ENCODE data around the gene TCP11L2. TPM values are rescaled to one million over a fixed set of nuclear protein-coding genes. Genes with fewer than 3 reads are reported as not detected.

Gene TCP11L2
- total and polyA plus RNA-seq, 2 of the 8 experiments (the other 6 are each of a cell fraction or from before 2014, with no cell fraction given), result 2.1 to 7.1 TPM

DNA sequence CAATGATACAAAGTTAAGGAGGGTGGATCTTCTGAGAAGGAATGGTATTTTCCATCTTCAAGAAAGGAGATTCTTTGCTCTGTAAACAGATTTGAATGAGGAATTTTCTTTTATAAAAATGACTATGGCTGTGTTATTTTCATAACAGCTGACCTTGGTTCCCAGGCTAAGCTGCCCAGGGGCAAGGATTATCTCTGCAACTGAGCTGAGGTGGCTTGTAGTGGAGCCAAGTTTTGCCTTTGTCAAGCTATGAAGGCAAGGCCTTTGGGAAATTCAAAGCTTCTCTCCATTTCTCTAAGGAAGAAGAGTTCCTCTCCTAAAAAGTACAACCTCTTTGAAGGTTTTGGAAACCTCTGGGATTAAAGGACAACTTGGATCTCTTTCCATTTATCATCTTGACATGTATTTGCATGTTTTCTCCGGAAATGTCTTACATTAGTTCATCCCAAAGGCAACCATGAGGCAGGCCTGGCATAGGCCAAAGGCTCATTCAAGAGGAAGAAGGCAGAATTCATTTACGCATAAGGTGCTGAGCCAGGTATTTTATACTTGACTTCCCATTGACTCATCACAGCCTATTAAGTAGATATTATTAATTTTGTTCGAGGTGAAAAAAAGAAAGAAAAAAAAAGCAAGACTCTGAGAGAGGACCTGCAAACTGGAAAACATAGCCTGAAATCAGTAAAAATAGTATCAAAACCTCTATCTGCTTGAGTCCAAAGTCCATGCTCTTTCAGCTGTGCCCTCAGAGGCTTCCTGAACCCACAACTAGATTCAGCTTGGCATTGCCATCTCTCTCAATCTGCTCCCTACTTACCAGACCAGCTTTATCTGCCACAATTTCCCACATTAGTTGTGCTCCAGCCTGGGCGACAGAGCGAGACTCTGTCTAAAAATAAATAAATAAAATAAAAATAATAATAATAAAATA lies 30.7 kb upstream of the TCP11L2 start:
- no peak overlapping the region for H3K23ac ChIP-seq (ENCODE audit: insufficient read length)
- no peak overlapping the region for H3K4me3 ChIP-seq (ENCODE audit: extremely low read depth in 1 of 4, insufficient read depth in 2 of 4, low read depth in 3 of 4, low read length in 4 of 4)
- no peak overlapping the region for H3K14ac ChIP-seq (ENCODE audit: insufficient read length)
- H3K27ac ChIP-seq (ENCODE audit: low read depth, low read length), result no peak overlapping the region
- peaks cover 2% of the 10 kb centered on the region; the same call in 1 of the 2 replicates for H3K23me2 ChIP-seq (ENCODE audit: low read depth, low read length)
- 94% methylated on average over 5 of the region's 5 CpGs; no CpG with 5 or more reads in 1 of the 2 experiments for WGBS, 2 experiments (ENCODE audit: extremely low coverage in 1 of 2, insufficient coverage in 1 of 2, insufficient read length in 1 of 2, insufficient replicate concordance in 2 of 2, low coverage in 1 of 2, low lambda C conversion rate in 2 of 2, missing lambda C conversion rate in 1 of 2)
- no peak overlapping the region for H2AFZ ChIP-seq (ENCODE audit: low read length)
- no peaks in the 10 kb centered on the region for H4K20me1 ChIP-seq (replicated peaks in 1 of 2; ENCODE audit: control insufficient read depth in 1 of 2, insufficient read depth in 2 of 2, low read length in 2 of 2)
- FAIRE-seq, result no peak
- H2BK20ac ChIP-seq (ENCODE audit: low read length), result no peak overlapping the region
- H2BK12ac ChIP-seq (ENCODE audit: low read depth, low read length), result no peak overlapping the region
- ChIA-PET POLR2A (ENCODE audit: partially characterized antibody) (no interaction called here), CTCF (ENCODE audit: partially characterized antibody) (interaction anchor here (1.0 to 4.3 kb wide), 4 partner anchors 8 to 43 kb away, joined by 3 to 18 read pairs (median 4); no protein-coding TSS in a partner anchor)
- no peak overlapping the region; the same call in 1 of the 2 replicates for H3K18ac ChIP-seq (ENCODE audit: extremely low read depth, low read length)
- no peaks in the 10 kb centered on the region; the same call in 1 of the 2 replicates for H3K79me1 ChIP-seq (ENCODE audit: low read depth, low read length)
- DNase-seq (ENCODE audit: low read depth in 1 of 2, low spot score in 2 of 2), result no peak
- no peak overlapping the region for H2BK15ac ChIP-seq (ENCODE audit: low read length)
- H3K79me2 ChIP-seq (ENCODE audit: control insufficient read depth in 1 of 2, insufficient read depth in 2 of 2, low read length in 2 of 2), result no peaks in the 10 kb centered on the region
- H3K4me2 ChIP-seq (ENCODE audit: insufficient read depth in 1 of 2, low read depth in 2 of 2, low read length in 2 of 2), result no peak overlapping the region
- no peak overlapping the region for H3K56ac ChIP-seq (replicated peaks; ENCODE audit: insufficient read length, low read depth, low read length)
- no peaks in the 10 kb centered on the region for H3K36me3 ChIP-seq (ENCODE audit: control insufficient read depth in 2 of 4, insufficient read depth in 4 of 4, low read length in 3 of 4)
- H4K91ac ChIP-seq (replicated peaks; ENCODE audit: insufficient read length, low read length), result no peak overlapping the region
- H2BK5ac ChIP-seq (ENCODE audit: low read depth, low read length), result no peak overlapping the region
- no peak overlapping the region for H4K8ac ChIP-seq (ENCODE audit: extremely low read depth, insufficient read depth, low read length)
- TF ChIP-seq EP300 (IDR thresholded peaks at IDR 0.05; ENCODE audit: borderline replicate concordance in 1 of 2, low read depth in 2 of 2, low read length in 2 of 2) (no peak), ZNF274 (IDR thresholded peaks at IDR 0.05; ENCODE audit: borderline replicate concordance, extremely low read depth, low read length) (no peak)
- no peak overlapping the region for H2AK5ac ChIP-seq (ENCODE audit: low read depth, low read length)
- H3K4me1 ChIP-seq (replicated peaks in 1 of 4; ENCODE audit: control insufficient read depth in 3 of 4, insufficient read depth in 4 of 4, low read length in 3 of 4), result no peaks in the 10 kb centered on the region
- no peak overlapping the region for H3K9ac ChIP-seq (replicated peaks in 1 of 4; ENCODE audit: extremely low read depth in 1 of 4, low read depth in 3 of 4, low read length in 3 of 4)
- H3K27me3 ChIP-seq (replicated peaks in 1 of 4; ENCODE audit: control insufficient read depth in 3 of 4, extremely low read depth in 1 of 4, insufficient read depth in 3 of 4, low read length in 3 of 4), result no peaks in the 10 kb centered on the region
- no peak overlapping the region for H4K5ac ChIP-seq (ENCODE audit: insufficient read length, low read depth, low read length)
- no peak overlapping the region for H3K4ac ChIP-seq (replicated peaks; ENCODE audit: insufficient read length, low read depth, low read length)
- H3K9me3 ChIP-seq (ENCODE audit: insufficient read depth in 2 of 2, low read depth in 1 of 2, low read length in 1 of 2), result no peaks in the 10 kb centered on the region
- no peak overlapping the region for H2BK120ac ChIP-seq (replicated peaks; ENCODE audit: low read depth, low read length)
